SH-SY5Y (cell line): ENCODE data around the gene LNX2.

Experiments used
- GATA2 ChIP-seq: IDR thresholded peaks from 2 replicates; pipeline ENCODE4 v1.6.1; 2011; ENCODE audit warnings: mild to moderate bottlenecking, low read depth, low read length
- GATA3 ChIP-seq: IDR thresholded peaks from 2 replicates; pipeline ENCODE4 v1.6.1; 2011; ENCODE audit warnings: low read depth, mild to moderate bottlenecking, low read length, moderate library complexity

Gene LNX2

DNA sequence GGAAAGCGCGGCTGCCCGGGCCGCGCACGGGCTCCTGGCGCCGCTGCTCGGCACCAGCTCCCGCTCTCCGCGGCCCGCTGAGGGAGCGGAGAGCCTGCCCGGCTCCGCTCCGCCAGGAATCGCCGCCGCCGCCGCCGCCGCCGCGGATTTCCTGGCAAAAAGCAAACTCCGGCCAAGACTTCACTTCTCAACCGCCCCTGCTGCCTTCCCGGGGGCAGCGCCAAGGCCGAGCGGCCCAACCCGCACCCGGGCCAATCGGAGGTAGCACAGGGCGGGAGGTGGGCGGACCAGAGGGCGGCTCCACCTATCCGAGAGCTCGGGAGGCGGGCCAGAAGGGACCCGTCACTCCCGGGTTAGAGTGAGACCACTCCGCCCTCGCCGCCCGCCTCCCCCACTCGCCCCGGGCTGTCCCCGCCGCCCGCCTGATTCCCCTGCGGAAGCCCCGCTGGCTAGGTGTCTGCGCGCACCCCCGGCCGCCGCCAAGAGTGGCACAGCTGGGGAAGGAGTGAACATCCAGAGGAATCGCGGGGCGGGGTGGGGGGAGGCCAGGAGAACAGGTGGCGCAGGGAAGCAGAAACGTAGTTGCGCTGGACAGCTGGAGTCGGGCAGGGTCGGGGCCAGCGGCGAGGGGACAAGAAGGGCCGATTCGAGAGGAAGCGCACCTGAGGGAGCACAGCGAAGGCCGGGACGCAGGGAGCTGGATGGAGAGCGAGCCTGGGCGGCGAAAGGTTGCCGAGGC lies at the start of gene LNX2:
LNX2 (minus strand) TSS at position 153 of the 739 bp plus-strand sequence. CDS start 38,826 bp downstream, outside the sequence.
- TF ChIP-seq GATA3, result no peak
- TF ChIP-seq GATA2, result no peak

DNA sequence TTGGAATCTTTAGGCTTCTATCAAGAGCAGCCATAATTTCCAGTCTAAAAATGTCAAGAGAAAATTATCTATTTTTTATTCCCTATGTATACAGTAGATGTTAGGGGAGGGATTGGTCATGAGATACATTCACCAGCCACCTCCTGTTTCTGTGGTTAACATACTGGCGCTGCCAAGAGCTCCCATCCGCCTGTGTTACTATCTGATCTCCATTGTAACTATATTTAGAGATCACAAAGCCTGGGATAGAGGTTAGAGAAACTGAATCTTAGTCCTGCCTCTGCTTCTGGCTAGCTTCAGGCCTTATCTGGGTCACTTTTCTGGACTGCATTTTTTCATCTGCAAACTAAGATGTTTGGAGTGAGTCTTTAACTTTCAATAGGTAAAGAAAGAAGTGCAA lies 47.6 kb upstream of the LNX2 start:
- TF ChIP-seq GATA3, result no peak
- TF ChIP-seq GATA2, result peak; percentile 48; the same call in 1 of the 2 replicates

DNA sequence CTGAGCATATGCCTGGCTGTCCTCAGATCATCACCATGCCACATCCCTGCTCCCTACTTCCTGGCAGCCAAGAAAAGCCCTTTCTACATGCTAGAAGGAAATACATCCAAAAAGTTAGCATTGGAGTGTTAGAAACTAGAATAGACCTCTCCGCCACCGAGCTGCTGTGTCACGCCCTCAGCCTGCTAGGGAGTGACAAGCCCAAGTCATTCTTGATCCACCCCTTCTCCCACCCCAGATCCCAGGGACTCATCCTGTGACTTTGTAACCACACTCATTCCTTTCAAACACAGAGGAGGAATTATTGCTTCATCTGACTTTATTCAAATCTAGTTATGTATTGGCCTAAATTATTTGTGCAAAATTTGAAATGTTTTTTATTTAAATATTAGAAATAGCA lies 46.6 kb upstream of the LNX2 start:
- no peak for TF ChIP-seq GATA3

DNA sequence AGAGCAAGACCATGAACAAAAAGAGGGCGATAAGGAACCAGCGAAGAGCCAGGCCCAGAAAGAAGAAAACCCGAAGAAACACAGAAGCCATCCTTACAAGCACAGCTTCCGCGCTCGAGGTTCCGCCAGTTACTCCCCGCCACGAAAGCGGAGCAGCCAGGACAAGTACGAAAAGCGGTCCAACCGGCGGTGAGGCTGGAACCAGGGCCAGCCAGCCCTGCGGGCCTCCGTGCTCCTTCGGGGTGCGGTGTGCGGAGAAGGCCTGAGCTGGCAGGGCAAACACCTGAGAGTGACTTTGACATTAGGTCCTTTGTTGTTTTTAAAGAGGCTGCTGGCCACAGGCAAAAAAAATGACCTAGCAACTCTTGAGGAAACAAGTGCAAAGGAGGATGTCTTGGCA lies 45.4 kb upstream of the LNX2 start:
- TF ChIP-seq GATA3 (no peak), GATA2 (no peak)

DNA sequence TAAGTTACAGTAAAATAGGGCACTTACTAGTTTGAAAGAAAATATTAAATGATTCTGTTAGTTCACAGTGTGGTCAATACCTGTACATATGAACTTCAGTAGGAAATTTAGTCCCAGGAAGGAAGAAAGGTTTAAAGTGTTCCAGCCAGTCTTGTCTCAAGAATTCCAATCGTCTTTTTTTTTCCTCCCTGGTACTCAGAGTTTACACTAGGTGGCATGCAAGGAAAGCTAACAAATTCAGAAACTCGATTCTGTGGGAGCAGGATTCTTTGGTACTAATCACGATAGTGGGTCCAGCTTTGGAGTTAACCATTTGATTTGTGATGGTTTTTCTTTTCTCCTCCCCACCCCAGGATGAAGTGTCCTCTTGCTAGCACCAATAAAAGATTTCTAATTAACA lies 45.0 kb upstream of the LNX2 start:
- no peak for TF ChIP-seq GATA2
- TF ChIP-seq GATA3, result no peak

DNA sequence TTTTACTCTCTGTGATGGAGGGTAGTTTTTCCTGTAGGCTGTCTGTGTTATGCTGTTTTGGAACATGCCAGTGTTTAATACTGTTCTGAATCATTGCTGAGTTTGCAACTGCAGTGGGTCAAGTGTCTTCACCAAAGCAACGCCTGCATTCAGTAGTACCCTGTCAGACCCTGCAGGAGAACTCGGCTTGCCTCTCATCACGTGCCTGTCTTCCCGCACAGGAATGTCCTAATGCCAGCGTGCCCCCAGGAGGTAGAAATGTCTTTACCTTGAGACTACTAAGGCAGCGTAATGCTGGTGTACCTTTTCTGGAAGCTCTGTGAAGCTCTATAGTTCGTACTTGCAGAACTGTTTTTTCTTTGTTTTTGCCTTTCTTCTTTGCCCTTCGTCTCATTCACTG lies 43.6 kb upstream of the LNX2 start:
- TF ChIP-seq GATA2 (no peak), GATA3 (no peak)

DNA sequence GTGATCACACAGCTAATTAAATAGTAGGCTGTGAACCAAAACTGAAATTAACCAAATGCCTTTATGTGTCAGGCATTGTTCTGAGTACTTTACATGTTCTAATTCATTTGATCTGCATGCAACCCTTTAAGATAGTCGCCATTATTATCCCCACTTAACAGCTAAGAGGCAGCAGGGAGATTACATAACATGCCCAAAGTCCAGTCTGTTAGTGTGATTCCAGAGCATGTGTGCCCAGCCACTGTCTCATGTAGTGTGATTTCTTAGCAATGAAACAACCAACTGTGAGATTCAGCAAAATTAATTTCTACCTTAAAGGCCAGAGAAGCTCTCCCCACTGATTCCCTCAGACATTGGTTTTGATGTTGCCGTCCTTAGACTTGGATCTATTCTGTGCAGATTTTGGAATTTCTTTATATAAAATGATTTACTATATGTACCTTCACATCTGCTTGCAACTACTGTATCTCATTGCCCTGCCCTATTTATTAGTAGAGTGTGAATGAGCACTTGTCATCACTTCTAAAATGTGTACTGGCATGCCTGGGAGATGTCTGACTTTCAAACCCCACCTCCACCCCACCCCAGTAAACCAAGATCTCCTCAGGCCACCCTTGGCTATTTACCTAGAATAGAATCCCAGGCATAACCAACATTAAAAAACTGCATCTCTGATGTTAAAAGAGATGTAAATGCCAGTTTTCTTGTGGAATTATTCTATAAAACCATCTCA lies 42.6 kb upstream of the LNX2 start:
- TF ChIP-seq GATA2 (no peak), GATA3 (no peak)

DNA sequence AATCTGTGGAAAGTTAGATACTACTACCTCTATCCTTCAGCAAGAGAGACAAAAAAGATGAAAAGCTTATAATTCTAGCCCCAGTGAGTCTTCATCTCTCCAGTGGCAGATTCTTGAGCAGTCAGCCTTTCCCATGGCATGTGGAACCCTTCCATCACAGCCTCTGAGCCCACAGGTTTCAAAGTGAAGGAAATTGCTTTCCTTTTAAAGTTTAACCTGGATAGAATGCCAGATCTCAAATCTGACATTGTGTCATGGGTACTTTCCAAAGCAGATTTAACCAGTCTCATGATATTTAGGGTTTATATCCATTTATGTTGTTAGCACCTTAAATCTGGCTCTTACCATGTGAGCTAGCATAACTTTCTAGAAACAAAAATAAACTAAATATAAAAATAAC lies 40.7 kb upstream of the LNX2 start:
- TF ChIP-seq GATA3 (no peak), GATA2 (no peak)

DNA sequence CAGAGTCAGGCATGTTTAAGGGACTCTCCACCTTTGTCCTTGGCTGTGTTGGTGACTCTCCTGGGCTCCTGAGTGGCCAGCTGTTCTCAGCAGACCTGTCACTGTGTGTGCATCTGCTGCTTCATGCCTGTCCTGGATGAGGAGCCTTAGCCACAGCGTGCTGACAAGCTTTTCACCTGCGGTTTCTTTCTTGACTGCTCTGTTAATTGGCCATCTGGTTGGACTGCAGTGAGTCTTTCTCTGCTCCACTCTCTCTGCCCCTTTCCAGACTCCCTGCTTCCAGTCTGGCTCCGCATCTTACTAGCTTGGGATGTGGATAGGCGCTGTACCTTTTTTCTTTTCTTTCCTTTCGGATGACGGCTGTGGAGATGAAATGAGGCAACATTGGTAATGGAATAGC lies 40.2 kb upstream of the LNX2 start:
- TF ChIP-seq GATA2 (no peak), GATA3 (no peak)

DNA sequence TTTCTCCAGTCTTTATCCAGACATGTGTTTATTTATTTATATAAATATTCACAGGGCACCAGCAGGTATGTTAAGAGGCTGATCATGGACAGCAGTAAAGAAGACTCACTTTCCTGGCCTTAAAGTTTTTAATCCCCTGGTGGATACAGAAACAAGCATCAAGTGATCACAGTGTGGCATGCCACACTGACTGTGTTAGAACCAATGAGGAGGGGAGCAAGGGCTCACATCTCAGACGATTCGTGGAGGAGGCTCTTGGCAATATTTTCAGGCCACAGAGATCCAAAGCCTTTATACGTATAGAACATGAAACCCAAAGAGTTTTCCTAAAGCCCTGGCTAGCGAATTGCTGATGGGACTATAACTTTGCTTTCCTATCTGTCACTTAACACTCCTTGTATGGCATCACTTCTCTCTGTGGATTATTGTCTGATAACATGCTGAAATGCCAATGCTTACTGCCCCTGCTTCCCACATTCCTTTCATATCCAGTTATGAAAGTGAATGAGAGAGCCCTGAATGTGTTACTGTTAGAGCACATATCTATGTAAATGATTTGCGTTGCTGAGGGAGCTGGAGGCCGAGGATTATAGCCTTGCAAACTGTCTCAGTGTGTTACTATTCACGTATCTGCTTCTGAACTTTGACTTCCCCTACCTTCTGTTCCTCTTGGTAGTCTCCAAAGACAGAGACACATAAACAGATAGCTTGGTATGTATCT lies 39.0 kb upstream of the LNX2 start:
- TF ChIP-seq GATA2, result no peak
- TF ChIP-seq GATA3, result no peak

DNA sequence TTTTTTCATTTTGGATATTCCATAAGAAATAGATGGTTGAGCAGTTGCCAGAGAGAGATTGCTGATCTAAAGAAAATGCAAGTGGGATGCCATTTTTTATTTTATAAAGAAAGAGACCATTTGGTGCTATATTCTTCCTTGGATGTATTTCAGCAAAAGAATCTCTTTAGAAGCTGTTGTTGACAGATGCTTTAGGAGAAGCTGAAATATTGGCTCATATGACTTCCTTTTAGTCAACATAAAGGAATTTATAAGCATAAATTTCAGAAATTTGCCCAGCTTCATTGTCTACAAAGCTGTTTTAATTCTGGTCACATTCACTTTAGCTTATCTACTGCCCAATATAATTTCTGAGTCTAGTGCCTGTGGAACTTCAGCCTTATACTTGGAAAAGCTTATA lies 38.2 kb upstream of the LNX2 start:
- TF ChIP-seq GATA3 (no peak), GATA2 (no peak)

DNA sequence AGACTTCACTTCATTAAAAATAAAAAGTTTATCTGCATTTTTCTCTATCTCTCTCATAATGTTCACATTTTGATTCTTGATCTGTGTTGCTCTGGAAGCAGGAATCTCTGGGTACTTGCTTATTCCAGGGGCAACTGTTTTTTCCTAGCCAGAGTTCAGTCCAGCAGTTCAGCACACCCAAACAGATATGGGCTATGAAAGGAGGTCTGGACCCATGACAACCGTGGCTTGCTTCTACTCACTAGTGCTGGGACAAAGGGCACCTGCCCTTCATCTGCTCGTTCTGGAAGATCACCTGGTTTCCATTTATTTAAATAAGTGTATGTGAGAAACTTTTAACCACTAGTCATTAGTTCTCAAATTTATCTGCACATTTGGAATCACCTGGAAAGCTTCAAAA lies 37.4 kb upstream of the LNX2 start:
- TF ChIP-seq GATA2 (no peak), GATA3 (no peak)

DNA sequence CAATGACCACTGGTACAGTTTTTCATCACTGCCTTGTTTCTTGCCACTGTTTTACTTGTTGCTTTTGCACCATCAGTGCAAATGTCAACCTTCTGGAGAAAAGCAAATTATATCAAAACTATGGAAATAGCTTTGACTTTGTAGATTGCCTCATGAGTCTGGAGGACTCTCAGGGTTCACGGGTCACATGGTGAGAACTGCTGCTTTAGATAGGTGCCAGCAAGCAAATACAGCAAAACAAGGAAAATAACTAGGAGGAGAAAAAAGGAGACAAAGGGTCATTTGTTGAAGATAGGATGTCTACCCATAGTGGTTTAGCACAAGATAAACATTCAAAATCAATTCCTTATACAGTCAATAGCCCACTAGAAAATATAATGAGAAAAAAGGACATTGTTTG lies 34.5 kb upstream of the LNX2 start:
- TF ChIP-seq GATA2 (no peak), GATA3 (no peak)

DNA sequence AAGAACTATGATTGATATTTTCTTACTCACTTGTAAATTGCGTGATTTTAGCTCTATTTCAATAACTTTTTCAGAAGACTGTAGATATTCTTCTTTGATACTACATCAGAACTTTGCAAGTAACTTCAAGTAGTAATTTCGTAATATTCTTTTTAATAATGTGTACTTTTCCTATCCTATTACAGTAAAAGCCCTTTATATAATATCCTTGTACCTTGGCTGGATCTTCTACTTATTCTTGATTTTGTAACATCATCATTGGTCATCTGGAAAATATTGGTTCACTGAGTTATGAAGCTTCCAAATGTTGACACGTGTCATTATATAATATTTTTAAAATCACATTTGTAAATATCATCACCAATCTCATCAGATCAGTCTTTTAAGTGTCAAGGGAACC lies 33.7 kb upstream of the LNX2 start:
- TF ChIP-seq GATA3 (no peak), GATA2 (no peak)

DNA sequence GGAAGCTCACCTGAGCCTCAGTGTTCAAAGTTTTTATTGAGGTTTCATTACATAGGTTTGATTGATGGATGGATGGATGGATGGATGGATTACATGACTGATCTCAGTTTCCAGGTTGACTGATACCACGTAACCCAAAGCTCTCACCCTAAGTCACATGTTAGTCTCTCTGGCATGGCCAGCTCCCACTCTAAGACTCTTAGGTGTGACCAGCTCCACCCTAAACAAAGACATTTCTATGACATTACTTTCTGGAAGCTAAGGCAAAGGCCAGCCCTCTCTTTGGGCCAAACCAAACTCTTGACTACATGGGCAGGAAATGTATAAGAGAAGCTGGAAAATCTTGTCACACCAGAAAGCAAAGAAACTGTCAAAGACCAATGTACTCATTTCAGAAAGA lies 30.0 kb upstream of the LNX2 start:
- TF ChIP-seq GATA3, result no peak
- TF ChIP-seq GATA2, result no peak

DNA sequence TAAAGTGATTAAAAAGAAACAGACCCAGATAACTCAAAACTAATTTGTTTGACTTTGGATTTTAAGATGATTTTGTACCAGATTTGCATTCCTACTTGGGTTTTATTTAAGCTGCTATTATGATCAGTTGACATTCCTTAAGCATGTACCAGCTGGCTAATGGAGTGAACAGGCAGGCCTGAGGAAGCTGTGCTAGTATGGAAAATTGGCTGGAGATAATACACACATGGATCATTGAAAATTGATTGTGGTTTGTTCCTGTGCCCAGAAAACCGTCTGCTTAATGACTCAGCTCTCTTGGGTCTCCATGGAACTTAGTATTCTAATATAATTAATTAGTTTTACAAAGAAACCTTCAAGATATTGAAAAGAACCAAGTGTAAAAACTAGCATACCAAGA lies 24.0 kb upstream of the LNX2 start:
- TF ChIP-seq GATA2 (no peak), GATA3 (no peak)
